ENCODE data around the gene GOT1.

DNA sequence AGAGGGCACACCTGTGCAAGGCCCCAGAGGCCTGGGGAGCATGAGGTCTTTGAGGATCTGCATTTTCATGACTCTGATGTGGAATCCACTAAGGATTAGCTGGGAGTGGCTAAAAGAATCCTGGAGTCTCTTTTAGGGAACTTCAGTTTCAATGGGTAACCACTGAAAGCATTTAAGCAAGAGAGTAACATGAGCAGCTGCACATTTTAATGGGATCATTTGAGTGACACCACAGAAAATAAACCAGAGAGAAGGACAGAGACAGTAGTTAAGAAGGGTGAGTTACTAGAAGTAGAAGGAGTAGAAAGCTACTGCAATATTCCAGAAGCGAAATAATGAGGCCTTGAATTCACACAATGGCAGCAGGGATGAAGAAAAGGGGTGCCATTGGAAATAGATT lies 5.2 kb downstream of the GOT1 start:
- TF ChIP-seq EZH2 (IDR thresholded peaks at IDR 0.05; ENCODE audit: borderline replicate concordance, control insufficient read depth, low read depth, low read length) (no peak), HDAC2 (IDR thresholded peaks at IDR 0.05) (no peak), NR2C2 (IDR thresholded peaks at IDR 0.05; ENCODE audit: borderline replicate concordance, control insufficient read depth, insufficient read length, low read depth) (no peak), CTCF (IDR thresholded peaks at IDR 0.05 in 2 of 3, conservative IDR thresholded peaks at IDR 0.05 in 1 of 3; ENCODE audit: control insufficient read depth in 2 of 3, extremely low read depth in 1 of 3, insufficient read depth in 1 of 3, low read depth in 3 of 3, low read length in 3 of 3) (no peak), GABPA (IDR thresholded peaks at IDR 0.05; ENCODE audit: low read depth) (no peak), RFX5 (IDR thresholded peaks at IDR 0.05; ENCODE audit: low read depth, low read length) (no peak)

All from GM12878 (cell line).